B cell (primary cell): ENCODE results near the gene SLC39A13. TPM values are rescaled to one million over a fixed set of nuclear protein-coding genes. Genes with fewer than 3 reads are reported as not detected.

Source experiments
- ATAC-seq: fragments of 200-7000 bp; cut with Tn5 transposase; one replicate; pipeline ENCODE4 v1.10.0; 2021; ENCODE audit warnings: low read depth, mild to moderate bottlenecking, moderate number of reproducible peaks, moderate library complexity
- CTCF ChIA-PET: fragments of 350-600 bp; sonication (Branson Sonifier 250); formaldehyde crosslinking; loops from one replicate; lab custom pipeline; 2021; ENCODE audit warnings: antibody characterized with exemption, inconsistent platforms; lab: Charles Lee
- POLR2A ChIA-PET: fragments of 350-600 bp; sonication (Branson Sonifier 250); formaldehyde crosslinking; loops from one replicate; lab custom pipeline; 2021; ENCODE audit warnings: antibody characterized with exemption; lab: Charles Lee
- DNase-seq: peaks from one replicate; pipeline ENCODE4 v3.0.0; 2013
- H2AFZ ChIP-seq: 2 replicates; pipeline ENCODE4 v1.6.1; 2012; ENCODE audit warnings: mild to moderate bottlenecking, low read depth, low read length; ENCODE audit not compliant: insufficient read depth, poor library complexity, severe bottlenecking
- H3K27ac ChIP-seq, 2 donors: 1 replicate in 1 of 2; 2 replicates in 1 of 2; pipeline ENCODE4 v1.5.1; 2012 to 2013; ENCODE audit warnings: low read length in 2 of 2, mild to moderate bottlenecking in 2 of 2, moderate library complexity in 1 of 2
- H3K27me3 ChIP-seq, 4 experiments: fragments of 200-600 bp in 1 of 4; sonication (generic) in 1 of 4; replicated peaks in 1 of 4; 1 replicate in 2 of 4; 2 replicates in 2 of 4; pipeline versions ENCODE4 v1.6.1 to v1.7.0; 2013 to 2016; ENCODE audit warnings: low read length in 3 of 4, mild to moderate bottlenecking in 2 of 4, mixed read lengths in 1 of 4, moderate library complexity in 1 of 4; ENCODE audit not compliant: insufficient read depth in 4 of 4, control insufficient read depth in 3 of 4; ENCODE audit errors: control extremely low read depth in 1 of 4
- H3K36me3 ChIP-seq, 2 experiments: replicated peaks in 1 of 2; 1 replicate in 1 of 2; 2 replicates in 1 of 2; pipeline versions ENCODE4 v1.6.1 to v1.7.1; 2013; ENCODE audit warnings: low read length in 1 of 2; ENCODE audit not compliant: insufficient read depth in 2 of 2, control insufficient read depth in 1 of 2; ENCODE audit errors: control extremely low read depth in 1 of 2, extremely low read depth in 1 of 2
- H3K4me1 ChIP-seq, 2 donors: fragments of 200-600 bp in 1 of 2; sonication (generic) in 1 of 2; 1 replicate in 1 of 2; 2 replicates in 1 of 2; pipeline versions ENCODE4 v1.5.1 to v1.6.1; 2013 to 2017; ENCODE audit warnings: low read length in 2 of 2; ENCODE audit not compliant: control insufficient read depth in 2 of 2, insufficient read depth in 2 of 2
- H3K4me2 ChIP-seq: replicated peaks from 2 replicates; pipeline ENCODE3; 2012; ENCODE audit warnings: mild to moderate bottlenecking, low read depth, low read length; ENCODE audit not compliant: poor library complexity, severe bottlenecking
- H3K4me3 ChIP-seq, 5 experiments: fragments of 200-600 bp in 1 of 5; sonication (generic) in 1 of 5; 1 replicate in 3 of 5; 2 replicates in 2 of 5; pipeline versions ENCODE4 v1.5.1 to v1.7.0; 2011 to 2016; ENCODE audit warnings: low read length in 4 of 5, mild to moderate bottlenecking in 4 of 5, low read depth in 2 of 5, control low read depth in 1 of 5, moderate library complexity in 1 of 5; ENCODE audit not compliant: insufficient read depth in 1 of 5; ENCODE audit errors: control extremely low read depth in 1 of 5, extremely low read depth in 1 of 5
- H3K79me2 ChIP-seq: fragments of 200-600 bp; sonication (generic); one replicate; pipeline ENCODE4 v1.6.0; 2016; ENCODE audit warnings: low read length; ENCODE audit not compliant: control insufficient read depth, insufficient read depth
- H3K9ac ChIP-seq: fragments of 200-600 bp; sonication (generic); 2 replicates; pipeline ENCODE4 v1.6.1; 2017; ENCODE audit warnings: mild to moderate bottlenecking, low read length, moderate library complexity
- H3K9me3 ChIP-seq, 3 donors: one replicate each; pipeline versions ENCODE4 v1.6.1 to v1.7.1; 2013; ENCODE audit warnings: low read length in 2 of 3; ENCODE audit not compliant: control insufficient read depth in 2 of 3, insufficient read depth in 1 of 3; ENCODE audit errors: control extremely low read depth in 1 of 3
- H4K20me1 ChIP-seq: 2 replicates; pipeline ENCODE4 v1.6.0; 2012; ENCODE audit warnings: mild to moderate bottlenecking, low read length; ENCODE audit not compliant: insufficient read depth, control insufficient read depth, poor library complexity, severe bottlenecking
- H3K27ac Mint-ChIP-seq: one replicate; pipeline ENCODE4 v1.8.0; 2021; ENCODE audit warnings: mixed read lengths
- H3K27me3 Mint-ChIP-seq: one replicate; pipeline ENCODE4 v1.8.0; 2021; ENCODE audit warnings: mixed read lengths
- H3K4me1 Mint-ChIP-seq: one replicate; pipeline ENCODE4 v1.8.0; 2021; ENCODE audit warnings: mixed read lengths
- H3K4me3 Mint-ChIP-seq: one replicate; pipeline ENCODE4 v1.8.0; 2021; ENCODE audit warnings: mixed read lengths
- H3K9me3 Mint-ChIP-seq: one replicate; pipeline ENCODE4 v1.8.0; 2022; ENCODE audit warnings: mixed read lengths; ENCODE audit not compliant: insufficient read depth
- CTCF ChIP-seq: fragments of 200-600 bp; IDR thresholded peaks from one replicate; pipeline ENCODE4 v1.8.0; 2022; ENCODE audit warnings: antibody characterized with exemption, mild to moderate bottlenecking
- EZH2 ChIP-seq: IDR thresholded peaks from 2 replicates; pipeline ENCODE4 v1.6.1; 2012; ENCODE audit warnings: borderline replicate concordance, low read depth, mild to moderate bottlenecking, moderate library complexity, low read length; ENCODE audit not compliant: insufficient read depth, poor library complexity, severe bottlenecking
- WGBS: methylation state at CpG from one replicate; pipeline ENCODE4 v1.1.5; 2013; ENCODE audit warnings: missing lambda C conversion rate; ENCODE audit not compliant: insufficient coverage; 5-methylcytosine and 5-hydroxymethylcytosine counted together
- intact Hi-C: fragments of 100-400 bp; cut with micrococcal nuclease; formaldehyde crosslinking; loops from one replicate; pipeline ENCODE4 v1.10.0; 2022
- polyA plus RNA-seq: library from polyadenylated mRNA; depleted of rRNA; stranded (reverse); fragments of >200 nt; gene quantifications from 2 replicates; pipeline ENCODE4 v1.2.3, GENCODE V29; 2012
- total RNA-seq, 2 donors: library from RNA; stranded (reverse); fragments of 120-200 nt in 1 of 2; gene quantifications; 1 replicate in 1 of 2; 2 replicates in 1 of 2; pipeline versions ENCODE4 v1.2.3 to v1.2.4, GENCODE V29; 2013 to 2022

The SLC39A13 gene
- total and polyA plus RNA-seq, 2 donors (not counting 1 experiment from before 2014, with no cell fraction given), result 33.0 to 55.7 TPM

GRCh38 chr11:47378010-47378835, 30.2 kb upstream of the SLC39A13 start, which contains the start of gene SPI1:
Gene SPI1 (minus strand): TSS chr11:47378547. CDS start chr11:47378353, 194 bp downstream.
- H3K36me3 ChIP-seq, result peaks cover 0 to 23% of the 10 kb centered on the region in 2 experiments
- POLR2A ChIA-PET, result interaction anchor here (0.5 to 4.1 kb wide), 11 partner anchors 12 to 164 kb away, joined by 3 to 50 read pairs (median 7); partner anchors contain the start of genes ACP2 and DDB2
- H4K20me1 ChIP-seq, result peaks cover 37% of the 10 kb centered on the region
- peak within 1 kb of the TSS; percentile 92 for H3K4me3 Mint-ChIP-seq
- no peaks in the 10 kb centered on the region for H3K27me3 Mint-ChIP-seq
- 3% methylated on average over 30 of the region's 31 CpGs for WGBS
- H3K4me1 Mint-ChIP-seq, result peaks cover 38% of the 10 kb centered on the region
- H3K79me2 ChIP-seq, result peaks cover 97% of the 10 kb centered on the region
- H3K9me3 ChIP-seq, result no peaks in the 10 kb centered on the region
- CTCF ChIA-PET, result interaction anchor here (0.9 to 2.6 kb wide), 9 partner anchors 9 to 130 kb away, joined by 3 to 18 read pairs (median 10); partner anchors contain the start of genes ACP2 and SLC39A13
- H3K4me1 ChIP-seq, result peaks cover 45 to 51% of the 10 kb centered on the region in 2 donors
- no peaks in the 10 kb centered on the region for H3K27me3 ChIP-seq
- intact Hi-C loops, result loop anchor here (1.0 to 10.0 kb wide), 7 partner anchors 16 to 201 kb away; partner anchors contain the start of genes ARFGAP2, PSMC3 and SLC39A13
- H3K4me3 ChIP-seq, result peak within 1 kb of the TSS; percentile 47 to 99 (median 91)
- peak within 1 kb of the TSS; percentile 99 for H3K9ac ChIP-seq
- H3K9me3 Mint-ChIP-seq, result no peaks in the 10 kb centered on the region
- no peak for TF ChIP-seq EZH2
- no peak for TF ChIP-seq CTCF
- peak; percentile 91 for DNase-seq
- peak; percentile 86 for ATAC-seq
- no peak within 1 kb of the TSS for H3K27ac Mint-ChIP-seq
- peak within 1 kb of the TSS; percentile 96 to 97 for H3K27ac ChIP-seq
- peak within 1 kb of the TSS; percentile 100 for H3K4me2 ChIP-seq
- H2AFZ ChIP-seq, result peak within 1 kb of the TSS; percentile 73
